Right hindlimb (tissue), 1 donor: ENCODE results near the gene CIDEA.

Source experiments
- DNase-seq: peaks from one replicate; pipeline ENCODE4 v3.0.0-alpha.2; 2018

Gene CIDEA

DNA sequence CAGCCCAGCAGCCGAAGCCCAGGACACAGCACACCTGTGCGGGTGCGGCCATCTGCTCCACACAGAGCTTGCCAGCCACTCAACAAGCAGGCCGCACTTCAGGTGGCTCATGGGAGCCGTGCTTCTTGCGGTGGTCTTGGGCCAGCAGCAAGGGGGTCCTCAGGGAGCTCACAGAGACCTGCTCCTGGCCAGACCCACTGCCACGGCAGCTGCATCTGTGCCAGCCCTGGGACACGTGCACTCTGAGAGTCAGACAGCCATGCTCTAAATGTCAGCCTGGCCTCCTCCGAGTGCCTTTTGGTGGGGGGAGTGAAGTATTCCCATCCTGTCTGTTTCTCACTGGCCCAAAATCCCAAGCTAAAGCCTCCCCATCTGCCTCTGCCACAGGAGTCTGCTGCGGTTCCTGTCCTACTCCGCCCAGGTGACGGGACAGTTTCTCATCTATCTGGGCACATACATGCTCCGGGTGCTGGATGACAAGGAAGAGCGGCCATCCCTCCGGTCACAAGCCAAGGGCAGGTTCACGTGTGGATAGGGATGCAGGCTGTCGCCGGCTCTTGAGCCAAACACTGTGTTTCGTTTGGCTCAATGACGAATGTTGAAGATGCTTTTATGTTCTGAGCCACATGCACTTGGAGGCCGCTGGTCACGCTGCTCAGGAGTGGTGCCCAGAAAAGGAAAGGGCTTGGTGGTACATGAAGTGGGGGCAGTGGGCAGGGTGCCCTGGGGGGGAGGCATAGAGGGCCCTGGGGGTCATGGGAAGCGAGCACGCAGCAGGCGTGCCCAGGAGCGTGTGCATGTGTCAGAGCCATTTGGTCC is 22.8 kb downstream of the CIDEA start:
- DNase-seq: no peak

DNA sequence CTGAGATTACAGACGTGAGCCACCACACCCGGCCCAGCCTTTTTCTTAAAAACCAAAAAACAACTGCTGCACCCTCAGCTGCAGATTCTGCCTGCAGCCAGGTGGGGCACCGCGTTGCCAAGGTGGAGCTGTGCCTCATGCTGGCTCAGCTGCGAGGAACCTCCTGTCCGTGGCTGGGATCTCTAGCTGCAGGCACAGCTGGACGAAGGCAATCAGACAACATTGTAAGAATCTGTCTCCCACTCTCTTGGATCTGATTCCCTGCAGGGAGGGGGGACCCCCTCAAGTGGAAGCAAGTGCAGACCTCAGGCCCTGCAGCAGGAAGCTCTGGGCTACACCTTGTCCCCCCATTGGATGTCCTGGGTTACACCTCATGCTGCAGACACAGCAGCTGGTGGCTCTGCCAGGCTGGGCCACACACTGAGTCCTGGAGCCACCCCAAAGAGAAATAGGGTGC is 24.1 kb downstream of the CIDEA start:
- DNase-seq: no peak

DNA sequence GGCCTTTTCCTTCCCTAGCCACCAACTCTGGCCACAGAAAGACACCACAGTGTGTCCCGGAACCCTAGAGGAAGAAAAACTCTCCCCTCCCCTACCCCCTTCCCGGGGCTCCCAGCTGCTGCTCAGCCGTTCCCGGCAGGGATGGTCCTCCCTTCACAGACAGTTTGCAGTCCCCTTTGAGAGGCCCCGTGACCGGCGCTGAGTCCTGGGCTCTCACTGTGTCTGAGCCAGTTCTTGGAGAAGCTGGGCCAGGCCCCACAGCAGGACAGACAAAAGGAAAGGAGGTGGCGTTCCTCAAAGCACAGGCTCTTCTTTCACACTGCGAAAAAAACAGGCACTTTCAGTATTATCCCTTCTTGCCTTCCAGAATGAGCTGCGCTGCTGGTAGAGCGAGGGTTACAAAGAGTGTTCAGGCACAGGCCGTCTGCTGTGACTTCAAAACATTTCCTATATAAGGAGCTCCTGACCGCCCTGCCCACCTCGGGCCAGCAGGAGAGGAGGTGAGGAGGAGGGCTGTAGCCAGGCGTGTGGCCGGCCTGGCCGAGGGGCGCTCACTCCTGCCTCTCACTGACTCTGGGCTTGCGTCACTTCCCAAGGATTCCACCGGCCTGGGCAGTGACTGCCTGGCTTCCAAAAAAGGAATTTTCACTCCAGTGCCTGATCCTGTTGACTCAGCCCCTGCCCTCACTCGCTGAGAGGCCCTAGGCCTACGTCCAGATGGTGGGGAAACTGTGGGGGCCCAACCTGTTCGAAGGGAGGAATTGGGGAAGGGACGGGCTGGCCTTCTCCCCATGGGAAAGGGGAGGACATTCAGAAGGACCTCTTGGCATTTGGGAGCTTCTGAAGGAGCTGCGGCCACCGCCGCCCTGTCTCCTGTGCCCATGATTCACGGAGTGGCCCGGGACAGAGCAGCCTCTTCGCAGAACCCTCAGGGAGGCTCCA is 24.9 kb downstream of the CIDEA start:
- peak; percentile 89 for DNase-seq

DNA sequence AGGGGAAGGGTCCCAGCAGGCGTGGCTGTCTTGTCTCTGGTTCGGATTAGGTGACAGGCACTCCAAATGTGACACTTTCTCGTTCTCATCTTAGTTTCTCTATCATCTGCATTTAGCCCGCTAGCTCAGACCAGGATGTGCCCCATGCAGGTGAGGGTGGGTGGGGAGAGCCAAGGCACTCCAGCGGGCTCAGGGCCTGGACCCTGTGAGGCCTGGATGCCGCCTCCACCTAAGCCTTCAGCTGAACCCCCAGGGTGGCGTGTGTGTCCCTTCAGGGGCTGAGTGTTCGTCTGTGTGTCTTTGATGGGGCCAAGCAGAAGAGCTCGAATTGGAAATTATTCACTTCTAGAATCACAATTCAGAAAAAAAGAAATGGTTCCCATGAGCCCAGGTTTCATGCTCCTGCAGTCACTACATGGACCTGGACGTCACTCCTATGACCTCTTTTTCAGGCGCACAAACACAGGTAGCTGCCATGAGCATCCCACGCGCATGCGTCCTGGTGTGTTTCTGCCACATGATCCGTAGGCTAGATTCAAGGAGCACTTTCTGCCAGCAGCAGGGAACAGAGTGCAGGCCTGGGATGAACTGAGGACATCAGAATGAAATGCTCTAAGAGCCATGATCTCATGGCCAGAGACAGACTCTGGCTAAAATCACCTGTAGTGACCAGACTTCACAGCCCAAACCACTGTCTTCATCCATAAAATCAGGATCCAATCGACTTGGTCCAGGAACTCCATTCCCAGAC is 25.8 kb downstream of the CIDEA start:
- DNase-seq: no peak

GRCh38 chr18:12281861-12282260 is 27.7 kb downstream of the CIDEA start:
- DNase-seq: no peak

GRCh38 chr18:12282442-12283039 is 28.4 kb downstream of the CIDEA start:
- no peak for DNase-seq

GRCh38 chr18:12283256-12283655 is 29.1 kb downstream of the CIDEA start:
- no peak for DNase-seq

GRCh38 chr18:12283666-12284065 is 29.5 kb downstream of the CIDEA start:
- no peak for DNase-seq

DNA sequence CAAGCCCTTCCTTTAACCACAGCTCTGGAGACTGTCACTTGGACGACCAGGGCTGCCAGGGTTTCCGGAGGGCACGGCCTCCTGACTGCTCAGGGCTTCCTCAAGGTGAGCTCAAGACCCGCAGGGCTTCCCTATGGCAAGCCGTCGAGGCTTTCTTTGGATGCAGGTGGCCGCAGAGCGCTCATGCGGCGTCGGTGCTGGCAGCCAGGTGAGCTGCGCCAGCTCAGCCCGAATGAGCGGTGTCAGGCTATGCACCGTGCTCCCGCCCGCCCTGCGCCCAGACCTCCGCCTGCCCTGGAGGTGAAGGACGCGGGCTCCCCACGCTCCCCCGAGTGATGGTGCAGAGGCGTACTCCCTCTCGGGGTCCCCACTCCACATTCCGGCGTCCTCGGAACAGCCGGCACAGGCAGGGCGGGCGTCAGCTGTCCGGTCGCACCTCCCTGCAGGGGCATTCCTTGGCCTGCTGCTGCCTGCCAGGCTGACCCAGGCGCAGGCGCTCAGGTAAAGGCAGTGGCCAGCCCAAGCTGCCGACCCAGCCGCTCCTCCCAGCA is 33.0 kb downstream of the CIDEA start:
- DNase-seq: no peak

- DNase-seq: peak; percentile 87
Observed at GRCh38 chr18:12287684-12288402, 33.7 kb downstream of the CIDEA start.

DNA sequence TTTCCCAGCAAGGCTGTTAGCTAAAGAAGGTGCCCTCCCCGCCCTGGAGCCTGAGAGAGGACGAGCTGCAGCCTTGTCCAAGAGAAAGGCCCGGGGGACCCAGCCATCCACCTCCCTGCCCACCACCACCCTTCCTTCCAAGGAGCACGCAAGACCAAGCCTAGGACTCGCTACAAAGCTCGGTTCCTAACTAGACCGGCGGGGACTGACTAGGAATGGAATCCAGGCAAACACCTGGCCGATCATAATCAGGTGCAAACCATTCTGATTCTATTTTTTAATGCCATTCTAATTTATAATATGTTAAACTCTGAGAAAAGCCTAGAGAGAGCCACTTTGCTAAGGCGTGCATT is 34.2 kb downstream of the CIDEA start:
- no peak for DNase-seq

DNA sequence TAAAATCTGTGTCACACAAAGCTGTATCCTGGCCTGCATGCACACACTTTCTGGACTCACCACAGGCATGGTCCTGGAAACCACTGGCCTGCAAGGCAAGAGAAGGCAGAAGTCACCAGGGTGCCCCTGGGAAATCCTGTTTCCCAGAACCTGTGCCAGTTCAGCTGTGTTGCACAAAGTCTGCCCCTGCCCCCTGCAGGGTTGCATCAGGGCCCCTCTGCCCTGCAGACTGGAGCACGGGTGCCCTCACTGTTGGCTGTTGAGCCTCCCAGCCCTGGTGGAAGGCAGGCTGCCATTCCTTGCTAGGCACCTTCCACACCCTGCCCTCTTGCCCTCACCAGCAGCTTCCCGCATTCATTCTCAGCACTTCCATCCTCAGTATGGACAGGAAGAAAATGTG is 35.9 kb downstream of the CIDEA start:
- DNase-seq: no peak

DNA sequence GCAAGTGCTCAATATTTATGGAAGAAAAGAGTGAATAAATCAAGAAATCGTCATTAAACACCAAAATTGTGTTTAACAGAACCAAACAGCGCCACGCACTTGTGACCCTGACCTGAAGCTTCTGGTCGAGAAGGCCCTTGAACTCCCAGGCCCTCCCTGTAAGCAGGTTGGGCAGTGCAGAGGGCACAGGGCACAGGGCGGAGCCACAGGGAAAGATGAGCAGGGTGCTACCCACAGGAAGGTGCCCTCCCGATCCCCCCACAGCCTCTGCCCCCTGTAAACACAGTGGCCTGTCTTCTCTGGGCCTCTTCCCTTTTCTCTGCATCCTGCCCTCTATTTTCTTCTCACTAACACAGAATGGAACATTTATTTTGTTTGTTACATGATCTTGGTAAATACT is 37.0 kb downstream of the CIDEA start:
- DNase-seq: no peak

GRCh38 chr18:12291690-12292089 is 37.5 kb downstream of the CIDEA start:
- no peak for DNase-seq

- no peak for DNase-seq
Observed at GRCh38 chr18:12293831-12294230, 39.7 kb downstream of the CIDEA start.

- no peak for DNase-seq
Observed at GRCh38 chr18:12295389-12296086, 41.4 kb downstream of the CIDEA start.

GRCh38 chr18:12296087-12296403 is 41.9 kb downstream of the CIDEA start:
- no peak for DNase-seq

GRCh38 chr18:12296457-12296856 is 42.3 kb downstream of the CIDEA start:
- no peak for DNase-seq

DNA sequence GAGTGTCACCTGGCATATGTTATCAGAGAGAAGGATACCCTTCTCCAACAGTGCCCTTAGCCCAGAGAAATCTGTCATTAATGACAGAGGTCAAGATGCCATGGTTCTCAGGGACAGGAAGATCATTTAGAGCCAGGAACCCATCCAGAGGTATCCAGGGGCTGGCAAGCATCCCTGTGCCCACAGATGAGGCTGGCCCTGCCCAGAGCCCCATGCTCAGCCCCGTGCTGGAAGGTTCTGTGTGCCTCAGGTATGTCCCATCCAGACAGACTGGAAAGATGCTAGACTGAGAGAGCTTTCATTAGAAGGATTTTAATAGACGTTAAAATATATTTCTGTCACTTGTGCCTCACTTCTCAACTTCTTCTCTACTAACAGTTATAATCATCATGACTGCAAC is 45.7 kb downstream of the CIDEA start:
- DNase-seq: no peak

DNA sequence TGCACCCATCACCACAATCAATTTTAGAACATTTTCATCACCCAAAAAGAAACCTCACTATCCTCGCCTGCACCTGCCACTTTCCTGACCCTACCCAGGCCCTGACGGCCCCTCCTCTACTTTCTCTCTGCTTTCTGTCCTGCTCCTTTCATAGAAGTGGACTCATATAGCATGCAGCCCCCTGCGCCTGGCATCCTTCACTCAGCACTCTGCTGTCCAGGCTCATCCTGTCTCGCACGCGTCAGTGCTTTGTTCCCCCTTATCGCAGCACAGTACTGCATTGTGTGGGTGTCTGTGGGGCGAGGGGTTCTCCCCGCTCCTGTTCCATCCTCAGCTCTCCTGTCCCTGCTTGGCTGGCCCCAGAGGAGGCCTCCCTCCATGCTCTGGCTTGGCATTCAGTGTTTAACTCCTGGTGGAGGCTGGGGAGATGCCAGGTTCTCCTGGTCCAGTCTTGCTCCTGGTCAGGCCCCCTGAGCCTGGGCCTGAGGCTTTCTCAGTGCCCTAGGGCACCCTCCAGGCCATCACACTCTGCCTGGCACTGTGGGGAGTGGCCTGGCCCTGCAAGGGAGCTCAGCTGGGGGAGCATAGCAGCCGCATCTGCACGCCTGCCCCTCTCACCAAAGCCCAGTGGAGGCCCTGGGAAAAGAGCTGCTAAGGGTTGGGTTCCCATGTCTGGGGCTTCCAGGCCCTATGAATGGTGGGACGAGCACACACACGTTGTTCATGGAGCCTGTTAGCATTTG is 47.3 kb downstream of the CIDEA start:
- no peak for DNase-seq
